HL-60/S4 (cell line): Measurements from ENCODE around the gene PITRM1.
"Not testable (repeated sequence)": the region's sequence is repeated elsewhere in the genome, so short reads cannot be mapped to it uniquely, and the experiment has no call there.

Source experiments
- in situ Hi-C: fragments of 300-500 bp; cut with MboI; formaldehyde crosslinking; loops from 2 replicates; pipeline ENCODE4 v1.14.3; 2022; ENCODE audit warnings: low sequenced_read_pairs

Gene PITRM1

GRCh38 chr10:3172081-3172445, 519 bp downstream of the PITRM1 start:
- in situ Hi-C loops = no loop called here

- in situ Hi-C loops = not testable (repeated sequence)
Measured at GRCh38 chr10:3171488-3171887, 1.1 kb downstream of the PITRM1 start.

- in situ Hi-C loops = no loop called here
Measured at GRCh38 chr10:3169673-3170072, 2.9 kb downstream of the PITRM1 start.

- in situ Hi-C loops = no loop called here
Measured at GRCh38 chr10:3169271-3169670, 3.3 kb downstream of the PITRM1 start.

GRCh38 chr10:3167611-3168330, 4.8 kb downstream of the PITRM1 start:
- in situ Hi-C loops = no loop called here

- in situ Hi-C loops = no loop called here
Measured at GRCh38 chr10:3166496-3167290, 5.9 kb downstream of the PITRM1 start.

GRCh38 chr10:3165196-3165595, 7.4 kb downstream of the PITRM1 start:
- in situ Hi-C loops = no loop called here

- in situ Hi-C loops = no loop called here
Measured at GRCh38 chr10:3163879-3164278, 8.7 kb downstream of the PITRM1 start.

GRCh38 chr10:3162533-3162932, 10.0 kb downstream of the PITRM1 start:
- in situ Hi-C loops = no loop called here

GRCh38 chr10:3159152-3159551, 13.4 kb downstream of the PITRM1 start:
- in situ Hi-C loops = no loop called here

- in situ Hi-C loops = no loop called here
Measured at GRCh38 chr10:3154666-3155065, 17.9 kb downstream of the PITRM1 start.

- in situ Hi-C loops = no loop called here
Measured at GRCh38 chr10:3152566-3152935, 20.0 kb downstream of the PITRM1 start.

DNA sequence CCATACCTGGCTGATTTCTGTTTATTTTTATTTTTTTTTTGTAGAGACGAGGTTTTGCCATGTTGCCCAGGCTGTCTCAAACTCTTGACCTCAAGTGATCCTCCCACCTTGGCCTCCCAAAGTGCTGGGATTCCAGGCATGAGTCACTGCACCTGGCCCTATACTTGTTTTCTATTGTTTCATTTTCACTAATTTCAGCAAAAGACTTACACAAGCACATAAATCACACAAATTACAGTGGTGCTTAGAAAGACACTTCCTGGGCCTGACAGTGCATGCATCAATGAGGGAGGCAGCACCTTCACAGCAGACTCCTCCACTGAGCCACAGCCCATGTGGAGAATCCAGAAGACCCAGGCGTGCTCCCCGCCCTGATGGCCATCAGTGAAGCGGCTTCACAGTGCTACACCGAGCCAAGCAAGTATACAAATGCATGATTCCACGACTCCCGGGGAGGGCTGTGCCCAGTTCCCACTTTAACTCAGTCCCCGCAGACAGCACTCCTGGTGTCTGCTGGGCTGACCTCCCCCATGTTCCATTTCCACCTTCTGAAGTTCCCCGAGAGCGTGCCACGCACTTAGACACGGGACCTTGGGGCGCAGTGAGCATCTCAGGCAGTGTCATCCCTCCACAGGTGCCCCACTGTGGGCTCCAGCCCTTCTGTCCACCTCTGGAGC, 20.6 kb downstream of the PITRM1 start:
- in situ Hi-C loops = no loop called here

DNA sequence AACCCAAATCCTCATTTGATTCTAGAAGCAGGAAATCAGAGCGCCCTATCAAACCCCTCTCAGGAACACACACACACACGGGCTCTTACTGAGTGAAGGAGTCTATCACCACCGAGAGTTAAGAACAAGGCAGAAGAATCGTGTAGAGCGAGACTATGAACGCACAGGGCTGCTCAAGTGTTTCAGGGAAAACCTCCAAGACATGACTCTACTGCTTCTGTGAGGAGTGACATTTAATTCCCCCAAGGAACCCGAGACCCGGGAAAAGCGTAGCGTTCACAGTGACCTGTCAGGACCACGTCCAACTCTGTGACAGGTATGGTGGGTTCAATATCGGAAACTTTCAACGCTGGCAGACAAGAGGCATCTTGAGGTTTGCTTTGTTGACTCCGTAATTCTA, 21.6 kb downstream of the PITRM1 start:
- in situ Hi-C loops = no loop called here

DNA sequence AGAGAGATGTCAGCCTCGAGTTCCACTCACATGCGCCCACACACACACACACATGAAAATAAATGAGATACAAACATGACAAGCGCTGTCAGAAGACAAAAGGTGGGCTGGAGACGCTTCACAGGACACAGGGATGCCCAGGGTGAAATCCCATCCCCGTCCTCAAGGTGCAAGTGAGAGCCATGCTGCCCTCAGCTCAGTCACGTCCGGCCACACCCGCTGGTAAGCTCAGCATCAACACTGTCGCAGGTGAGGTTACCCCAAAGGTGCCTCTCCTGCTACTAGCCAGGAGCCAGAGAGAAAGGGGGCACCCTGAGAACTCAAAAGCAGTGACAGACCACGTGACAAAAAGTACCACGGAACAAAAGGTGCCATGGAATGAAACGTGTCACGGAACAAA, 22.2 kb downstream of the PITRM1 start:
- in situ Hi-C loops = no loop called here

DNA sequence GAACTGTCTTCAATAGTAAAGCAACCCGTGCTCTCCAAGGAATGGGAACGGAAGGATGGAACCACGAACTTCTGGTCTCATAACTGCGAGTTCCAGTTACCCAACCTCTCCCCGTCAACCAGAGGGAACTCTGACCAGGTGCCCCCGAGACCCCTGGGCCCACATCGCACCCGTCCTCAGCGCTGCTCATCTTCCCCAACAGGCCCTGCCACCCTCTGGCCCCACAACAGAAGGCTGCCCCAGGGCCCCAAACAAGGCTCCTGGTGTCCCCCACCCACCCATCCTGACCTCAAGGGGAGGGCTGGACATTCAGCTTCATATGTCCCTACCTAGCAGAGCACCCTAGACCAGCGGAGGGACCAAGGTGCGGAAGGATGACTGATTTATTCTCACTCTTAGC, 22.7 kb downstream of the PITRM1 start:
- in situ Hi-C loops = no loop called here

GRCh38 chr10:3148994-3149393, 23.6 kb downstream of the PITRM1 start:
- in situ Hi-C loops = no loop called here

DNA sequence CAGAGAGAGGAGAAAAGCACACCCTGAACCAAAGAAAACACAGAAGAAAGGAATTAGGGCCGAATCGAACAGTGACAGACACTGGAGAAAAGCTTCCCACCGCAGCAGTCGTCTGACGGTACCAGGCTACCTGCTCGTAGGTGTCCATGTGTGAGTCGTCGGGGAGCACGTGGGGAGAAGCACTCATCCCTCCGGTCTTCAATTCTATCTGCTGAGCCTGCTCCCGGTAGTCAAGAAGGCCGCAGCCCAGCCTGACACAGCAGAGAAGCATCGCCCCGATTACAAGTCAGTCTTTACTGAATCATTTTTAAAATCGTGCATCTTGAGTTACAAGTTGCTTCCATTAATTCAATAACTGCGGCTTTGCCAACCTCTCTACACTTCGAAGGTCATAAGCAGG, 24.5 kb downstream of the PITRM1 start:
- in situ Hi-C loops = no loop called here

DNA sequence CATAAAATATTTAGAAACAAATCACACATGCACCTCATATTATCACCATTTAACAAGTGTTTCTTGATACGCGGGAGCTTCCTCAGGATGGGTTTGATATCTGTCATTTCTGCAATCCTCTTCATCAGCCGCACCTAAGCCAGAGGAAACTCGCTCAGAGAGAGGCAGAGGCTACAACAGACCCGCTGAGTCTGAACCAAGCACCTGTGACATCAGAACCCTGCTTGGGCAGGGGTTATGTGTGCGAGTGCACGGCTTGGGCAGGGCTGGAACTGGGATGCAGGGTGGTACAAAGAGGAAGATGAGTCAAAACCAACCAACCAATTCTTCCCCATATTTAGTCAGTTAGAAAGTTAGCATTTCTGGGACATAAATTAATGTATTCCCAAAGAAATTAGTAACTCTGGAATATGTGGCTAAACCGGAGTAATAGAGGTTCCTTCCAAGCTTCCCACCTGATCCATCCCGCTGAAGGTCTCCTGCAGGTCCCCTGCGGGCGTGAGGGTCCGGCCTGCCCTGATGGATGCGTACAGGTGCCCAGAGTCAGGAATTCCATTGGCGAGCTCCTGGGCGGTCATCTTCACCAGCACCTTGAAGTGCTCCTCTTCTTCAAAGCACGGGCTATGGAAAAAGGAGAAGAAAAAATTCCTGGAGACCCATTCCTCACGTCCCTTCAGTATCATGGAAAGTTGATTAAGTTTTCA, 25.3 kb downstream of the PITRM1 start:
- in situ Hi-C loops = no loop called here

GRCh38 chr10:3146289-3146688, 26.3 kb downstream of the PITRM1 start:
- in situ Hi-C loops = no loop called here

DNA sequence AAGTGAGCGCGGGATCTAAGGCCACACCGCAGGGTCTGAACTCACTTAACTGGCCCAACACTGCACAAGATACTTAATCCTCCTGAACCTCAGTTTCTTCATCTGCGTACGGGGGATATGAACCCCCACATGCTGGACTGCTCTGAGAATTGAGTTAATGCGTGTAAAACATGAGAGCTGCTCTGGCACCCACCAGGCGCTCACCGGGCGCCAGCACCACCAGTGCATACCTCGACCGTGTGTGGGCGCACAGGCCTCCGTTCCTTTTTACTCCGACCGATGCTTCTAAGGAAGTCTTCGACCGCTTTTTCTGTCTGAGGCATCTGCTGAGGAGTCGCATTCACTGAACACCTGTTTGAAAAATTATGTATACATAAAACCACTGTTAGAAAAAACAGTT, 27.2 kb downstream of the PITRM1 start:
- in situ Hi-C loops = no loop called here
